Measurements from ENCODE around the gene RHBDD1. TPM values are rescaled to one million over a fixed set of nuclear protein-coding genes. Genes with fewer than 3 reads are reported as not detected.

Gene RHBDD1
- polyA plus RNA-seq, 2 of the 4 experiments (the other 2 are of a cell fraction): 8.3 to 46.9 TPM

- Histone ChIP-seq H3K27ac (no peak overlapping the region), H3K4me2 (no peak overlapping the region), H3K9me3 (no peaks in the 10 kb centered on the region), H3K4me1 (no peaks in the 10 kb centered on the region), H3K4me3 (no peak overlapping the region)
- no peak for ATAC-seq
- TF ChIP-seq MYC (IDR thresholded peaks at IDR 0.05; ENCODE audit: borderline replicate concordance, low read length): no peak
- TF ChIP-seq ZFP36 (IDR thresholded peaks at IDR 0.05; ENCODE audit: borderline replicate concordance, partially characterized antibody): no peak
- TF ChIP-seq HOXA7 (CRISPR knock-in tag; IDR thresholded peaks at IDR 0.05): no peak
- TF ChIP-seq PHF8 (IDR thresholded peaks at IDR 0.05; ENCODE audit: borderline replicate concordance, low read depth): no peak
- no peak for TF ChIP-seq BHLHE40 (IDR thresholded peaks at IDR 0.05; ENCODE audit: low read depth, low read length)
- DNase-seq (ENCODE audit: low read depth in 1 of 2, low spot score in 1 of 2): no peak
- POLR2A ChIA-PET: no interaction called here
- CTCF ChIA-PET: no interaction called here
- WGBS (ENCODE audit: missing lambda C conversion rate): 52% methylated on average over 2 of the region's 2 CpGs
- FAIRE-seq: no peak
These were observed 13.5 kb downstream of the RHBDD1 start for GRCh38 chr2:226849349-226849748.

- no peak for ATAC-seq
- Histone ChIP-seq H3K4me2 (no peak overlapping the region), H3K27ac (no peak overlapping the region), H3K4me3 (no peak overlapping the region), H3K9me3 (no peaks in the 10 kb centered on the region), H3K4me1 (no peaks in the 10 kb centered on the region)
- TF ChIP-seq PHF8 (IDR thresholded peaks at IDR 0.05; ENCODE audit: borderline replicate concordance, low read depth): no peak
- TF ChIP-seq CTCF (IDR thresholded peaks at IDR 0.05): no peak
- TF ChIP-seq RCOR1 (IDR thresholded peaks at IDR 0.05; ENCODE audit: low read depth, low read length): no peak
- TF ChIP-seq, protein P1, sequence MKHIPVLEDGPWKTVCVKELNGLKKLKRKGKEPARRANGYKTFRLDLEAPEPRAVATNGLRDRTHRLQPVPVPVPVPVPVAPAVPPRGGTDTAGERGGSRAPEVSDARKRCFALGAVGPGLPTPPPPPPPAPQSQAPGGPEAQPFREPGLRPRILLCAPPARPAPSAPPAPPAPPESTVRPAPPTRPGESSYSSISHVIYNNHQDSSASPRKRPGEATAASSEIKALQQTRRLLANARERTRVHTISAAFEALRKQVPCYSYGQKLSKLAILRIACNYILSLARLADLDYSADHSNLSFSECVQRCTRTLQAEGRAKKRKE (CRISPR knock-in tag; IDR thresholded peaks at IDR 0.05; ENCODE audit: low read depth): no peak
- no peak for TF ChIP-seq FOSB (CRISPR knock-in tag; IDR thresholded peaks at IDR 0.05)
- no peak for TF ChIP-seq TP53 (CRISPR knock-in tag; IDR thresholded peaks at IDR 0.05)
- no peak for TF ChIP-seq BHLHE40 (IDR thresholded peaks at IDR 0.05; ENCODE audit: low read depth, low read length)
- DNase-seq (ENCODE audit: low read depth in 1 of 2, low spot score in 1 of 2): no peak
- ChIA-PET CTCF (no interaction called here), POLR2A (no interaction called here)
- FAIRE-seq: no peak
- 87% methylated on average over 5 of the region's 5 CpGs for WGBS (ENCODE audit: missing lambda C conversion rate)
These were observed 14.2 kb downstream of the RHBDD1 start for GRCh38 chr2:226850024-226850423.

- WGBS (ENCODE audit: missing lambda C conversion rate): 88% methylated on average over 2 of the region's 2 CpGs
- Histone ChIP-seq H3K4me1 (no peaks in the 10 kb centered on the region), H3K4me3 (no peak overlapping the region), H3K9me3 (no peaks in the 10 kb centered on the region), H3K27ac (no peak overlapping the region), H3K4me2 (no peak overlapping the region)
- ChIA-PET CTCF (no interaction called here), POLR2A (no interaction called here)
- no peak for TF ChIP-seq HOXB13 (CRISPR knock-in tag; IDR thresholded peaks at IDR 0.05; ENCODE audit: low read depth)
- no peak for ATAC-seq
- no peak for DNase-seq (ENCODE audit: low read depth in 1 of 2, low spot score in 1 of 2)
- no peak for FAIRE-seq
These were observed 19.9 kb downstream of the RHBDD1 start for GRCh38 chr2:226855787-226856186.

GRCh38 chr2:226860087-226860486, 24.2 kb downstream of the RHBDD1 start:
- Histone ChIP-seq H3K9me3 (no peaks in the 10 kb centered on the region), H3K4me2 (no peak overlapping the region), H3K4me1 (no peaks in the 10 kb centered on the region), H3K27ac (no peak overlapping the region), H3K4me3 (no peak overlapping the region)
- ChIA-PET CTCF (interaction anchor here (0.9 kb wide), 1 partner anchor 173 kb away, joined by 3 read pairs; no protein-coding TSS in a partner anchor), POLR2A (no interaction called here)
- TF ChIP-seq ZFP36 (IDR thresholded peaks at IDR 0.05; ENCODE audit: borderline replicate concordance, partially characterized antibody) (no peak), KDM1A (IDR thresholded peaks at IDR 0.05; ENCODE audit: low read depth) (no peak), TFCP2L1 (CRISPR knock-in tag; IDR thresholded peaks at IDR 0.05) (no peak), MYC (IDR thresholded peaks at IDR 0.05; ENCODE audit: borderline replicate concordance, low read length) (no peak), MAFK (IDR thresholded peaks at IDR 0.05; ENCODE audit: partially characterized antibody) (no peak), CHD2 (IDR thresholded peaks at IDR 0.05; ENCODE audit: low read length, partially characterized antibody) (no peak), NR3C1 (IDR thresholded peaks at IDR 0.05) (no peak), ESRRA (IDR thresholded peaks at IDR 0.05; ENCODE audit: borderline replicate concordance, low read length) (no peak), ZC3H11A (IDR thresholded peaks at IDR 0.05) (no peak), ZNF302 (CRISPR knock-in tag; IDR thresholded peaks at IDR 0.05) (no peak)
- TF ChIP-seq, protein P1 (CRISPR knock-in tag; IDR thresholded peaks at IDR 0.05; ENCODE audit: low read depth): no peak
- FAIRE-seq (no peak), ATAC-seq (no peak), DNase-seq (ENCODE audit: low read depth in 1 of 2, low spot score in 1 of 2) (no peak)
